ENCODE results near the gene CLIC6. TPM values are rescaled to one million over a fixed set of nuclear protein-coding genes. Genes with fewer than 3 reads are reported as not detected.

The CLIC6 gene
- total and polyA plus RNA-seq, 9 of the 15 experiments (the other 6 are each of a cell fraction or from before 2014, with no cell fraction given) = not detected

GRCh38 chr21:34744801-34745200 is 76.0 kb downstream of the CLIC6 start:
- no peak overlapping the region for H3K4me3 ChIP-seq
- in situ Hi-C loops (cut with MboI) = loop anchor here (10.0 kb wide), 2 partner anchors 660 to 1100 kb away; no protein-coding TSS in a partner anchor
- TF ChIP-seq POLR2B (IDR thresholded peaks at IDR 0.05; ENCODE audit: low read depth, partially characterized antibody) (no peak), PKNOX1 (IDR thresholded peaks at IDR 0.05) (no peak), TFAP4 (CRISPR knock-in tag; IDR thresholded peaks at IDR 0.05; ENCODE audit: borderline replicate concordance) (no peak), NEUROD1 (IDR thresholded peaks at IDR 0.05; ENCODE audit: borderline replicate concordance, low read depth, low read length, partially characterized antibody) (no peak), TFAM (CRISPR knock-in tag; conservative IDR thresholded peaks at IDR 0.05) (no peak), TSHZ1 (CRISPR knock-in tag; IDR thresholded peaks at IDR 0.05) (no peak), CREB5 (CRISPR knock-in tag; IDR thresholded peaks at IDR 0.05) (no peak), SIN3A (IDR thresholded peaks at IDR 0.05; ENCODE audit: borderline replicate concordance in 2 of 2, control insufficient read depth in 1 of 2, low read depth in 2 of 2, low read length in 2 of 2) (no peak), E2F1 (CRISPR knock-in tag; IDR thresholded peaks at IDR 0.05) (no peak), ZNF3 (CRISPR knock-in tag; IDR thresholded peaks at IDR 0.05) (no peak), ZFPM2 (CRISPR knock-in tag; IDR thresholded peaks at IDR 0.05) (no peak), DDX20 (tag; IDR thresholded peaks at IDR 0.05; ENCODE audit: low read depth) (no peak), NBN (IDR thresholded peaks at IDR 0.05; ENCODE audit: low read depth) (no peak)

More at GRCh38 chr21:34744801-34745200, 76.0 kb downstream of the CLIC6 start:
- Histone ChIP-seq H2AFZ (ENCODE audit: low read depth, low read length) (no peak overlapping the region), H3K9ac (ENCODE audit: insufficient read depth in 1 of 2, low read depth in 2 of 2, low read length in 2 of 2) (no peak overlapping the region), H3K4me2 (ENCODE audit: insufficient read depth, low read length) (no peak overlapping the region), H3K36me3 (ENCODE audit: control insufficient read depth, insufficient read depth, low read length) (no peaks in the 10 kb centered on the region), H3K9me3 (replicated peaks; ENCODE audit: control insufficient read depth, insufficient read depth, low read depth, low read length) (no peaks in the 10 kb centered on the region), H4K20me1 (replicated peaks; ENCODE audit: control insufficient read depth, insufficient read depth, low read length) (no peaks in the 10 kb centered on the region), H3K4me1 (replicated peaks in 1 of 2; ENCODE audit: control insufficient read depth in 2 of 2, insufficient read depth in 2 of 2, low read length in 2 of 2) (peaks cover 4 to 6% of the 10 kb centered on the region in 2 experiments; a peak in 3 of 5 replicates), H3K79me2 (ENCODE audit: control insufficient read depth, insufficient read depth, low read length) (no peaks in the 10 kb centered on the region), H3K27ac (ENCODE audit: extremely low read depth, low read depth, low read length) (no peak overlapping the region), H3K27me3 (ENCODE audit: control insufficient read depth in 2 of 2, insufficient read depth in 2 of 2, low read length in 2 of 2) (peaks cover 8 to 36% of the 10 kb centered on the region in 2 experiments), H3K9me1 (ENCODE audit: control insufficient read depth, insufficient read depth, low read length) (no peaks in the 10 kb centered on the region)
- BruUV-seq (replicated peaks) = no TSS peak
- FAIRE-seq (no peak), DNase-seq (ENCODE audit: extremely low read depth in 1 of 4, low spot score in 3 of 4) (no peak), ATAC-seq (no peak)
- CTCF ChIA-PET (ENCODE audit: low intra/inter-chr PET ratio) = interaction anchor here (0.6 to 3.0 kb wide), 5 partner anchors 567 to 1283 kb away, joined by 3 to 14 read pairs (median 8); no protein-coding TSS in a partner anchor
- intact Hi-C loops (cut with micrococcal nuclease) = loop anchor here (1.0 to 10.0 kb wide), 9 partner anchors 52 to 1284 kb away; no protein-coding TSS in a partner anchor
- POLR2A ChIA-PET = interaction anchor here (1.1 kb wide), 1 partner anchor 1095 kb away, joined by 3 read pairs; no protein-coding TSS in a partner anchor
- WGBS (ENCODE audit: insufficient coverage, low coverage, missing lambda C conversion rate) = 0% methylated on average over 3 of the region's 3 CpGs
